ENCODE data around the gene PGAP1. TPM values are rescaled to one million over a fixed set of nuclear protein-coding genes. Genes with fewer than 3 reads are reported as not detected.

Gene PGAP1
- total RNA-seq = 10 to 100 TPM in 3 of 4 donors, 1 to 10 TPM in 1; 8.0 to 13.3 (median 12.7) TPM

GRCh38 chr2:196926562-196927375 lies at the start of gene PGAP1:
TSS of gene PGAP1 (minus strand) at chr2:196926707. CDS start at chr2:196926616, 91 bp downstream.
- H3K27me3 ChIP-seq = no peaks in the 10 kb centered on the region
- peaks cover 0 to 29% (median 11%) of the 10 kb centered on the region in 4 donors for H3K4me1 ChIP-seq
- DNase-seq (ENCODE audit: low spot score in 2 of 2) = peak; percentile 71 to 76
- H3K36me3 ChIP-seq = no peaks in the 10 kb centered on the region
- H3K27ac ChIP-seq = peak within 1 kb of the TSS; percentile 90 to 96 (median 94)
- H3K4me3 ChIP-seq = peak within 1 kb of the TSS; percentile 63 to 84 (median 71)
- TF ChIP-seq EP300 (IDR thresholded peaks at IDR 0.05) (peak in 1 of 2 donors; percentile 87), POLR2A (IDR thresholded peaks at IDR 0.05) (peak; percentile 68 to 86), CTCF (IDR thresholded peaks at IDR 0.05) (peak in 1 of 5 experiments; percentile 40)
- no peaks in the 10 kb centered on the region for H3K9me3 ChIP-seq
- 1% methylated on average over 62 of the region's 62 CpGs for WGBS, 2 donors

- no peak for DNase-seq (ENCODE audit: low spot score in 2 of 2)
- Histone ChIP-seq H3K4me1 (no peaks in the 10 kb centered on the region), H3K36me3 (no peaks in the 10 kb centered on the region), H3K27me3 (no peaks in the 10 kb centered on the region), H3K4me3 (no peak overlapping the region), H3K27ac (no peak overlapping the region), H3K9me3 (peaks cover 0 to 4% (median 0%) of the 10 kb centered on the region in 4 donors)
- TF ChIP-seq POLR2A (IDR thresholded peaks at IDR 0.05) (no peak), CTCF (IDR thresholded peaks at IDR 0.05) (no peak), EP300 (IDR thresholded peaks at IDR 0.05) (no peak)
- 85 to 86% methylated on average over 1 of the region's 1 CpG for WGBS, 2 donors
Observed at GRCh38 chr2:196974970-196975369, 48.5 kb upstream of the PGAP1 start.

- Histone ChIP-seq H3K27me3 (no peaks in the 10 kb centered on the region), H3K4me1 (no peaks in the 10 kb centered on the region), H3K9me3 (no peaks in the 10 kb centered on the region), H3K27ac (no peak overlapping the region), H3K4me3 (no peak overlapping the region), H3K36me3 (no peaks in the 10 kb centered on the region)
- 77 to 83% methylated on average over 3 of the region's 3 CpGs for WGBS, 2 donors
- no peak for DNase-seq (ENCODE audit: low spot score in 2 of 2)
- TF ChIP-seq POLR2A (IDR thresholded peaks at IDR 0.05) = no peak
Observed at GRCh38 chr2:196971574-196972279, 45.2 kb upstream of the PGAP1 start.

GRCh38 chr2:196970099-196970498 lies 43.6 kb upstream of the PGAP1 start:
- 61 to 63% methylated on average over 4 of the region's 4 CpGs for WGBS, 2 donors
- TF ChIP-seq POLR2A (IDR thresholded peaks at IDR 0.05) (no peak), CTCF (IDR thresholded peaks at IDR 0.05) (no peak), EP300 (IDR thresholded peaks at IDR 0.05) (no peak)
- DNase-seq (ENCODE audit: low spot score in 2 of 2) = no peak
- H3K36me3 ChIP-seq = no peaks in the 10 kb centered on the region
- peaks cover 0 to 5% (median 0%) of the 10 kb centered on the region in 4 donors for H3K4me1 ChIP-seq
- no peak overlapping the region for H3K27ac ChIP-seq
- H3K4me3 ChIP-seq = no peak overlapping the region
- no peaks in the 10 kb centered on the region for H3K27me3 ChIP-seq
- H3K9me3 ChIP-seq = no peaks in the 10 kb centered on the region

GRCh38 chr2:196968516-196968915 lies 42.0 kb upstream of the PGAP1 start:
- Histone ChIP-seq H3K4me3 (no peak overlapping the region), H3K27ac (no peak overlapping the region), H3K27me3 (no peaks in the 10 kb centered on the region), H3K4me1 (peaks cover 0 to 5% (median 0%) of the 10 kb centered on the region in 4 donors), H3K9me3 (no peaks in the 10 kb centered on the region), H3K36me3 (no peaks in the 10 kb centered on the region)
- 93 to 97% methylated on average over 1 of the region's 1 CpG for WGBS, 2 donors
- DNase-seq (ENCODE audit: low spot score in 2 of 2) = no peak
- TF ChIP-seq POLR2A (IDR thresholded peaks at IDR 0.05) (no peak), CTCF (IDR thresholded peaks at IDR 0.05) (no peak), EP300 (IDR thresholded peaks at IDR 0.05) (no peak)

All from tibial nerve (tissue), 4 donors.